Natural killer cell (primary cell): ENCODE results near the gene APRT. TPM values are rescaled to one million over a fixed set of nuclear protein-coding genes. Genes with fewer than 3 reads are reported as not detected.

Source experiments
- ATAC-seq, 3 donors: fragments of 150-1000 bp in 2 of 3; fragments of 200-7000 bp in 1 of 3; cut with Tn5 transposase; 1 replicate in 1 of 3; 2 replicates in 2 of 3; pipeline ENCODE4 v1.10.0; 2021; ENCODE audit warnings: mild to moderate bottlenecking in 2 of 3, moderate library complexity in 2 of 3
- DNase-seq, 2 donors: peaks; one replicate each; pipeline versions ENCODE4 v3.0.0 to v3.0.0-alpha.2; 2013 to 2021; ENCODE audit warnings: mixed read lengths in 1 of 2
- H3K27ac ChIP-seq: one replicate; pipeline ENCODE4 v1.5.1; 2013; ENCODE audit warnings: mild to moderate bottlenecking, low read length
- H3K27me3 ChIP-seq: one replicate; pipeline ENCODE4 v1.6.1; 2013; ENCODE audit warnings: low read length; ENCODE audit not compliant: control insufficient read depth, insufficient read depth
- H3K36me3 ChIP-seq: one replicate; pipeline ENCODE4 v1.6.1; 2013; ENCODE audit warnings: low read length; ENCODE audit not compliant: control insufficient read depth, insufficient read depth
- H3K4me1 ChIP-seq: one replicate; pipeline ENCODE4 v1.6.1; 2013; ENCODE audit warnings: low read length; ENCODE audit not compliant: control insufficient read depth, insufficient read depth
- H3K4me3 ChIP-seq: one replicate; pipeline ENCODE4 v1.5.1; 2013; ENCODE audit warnings: low read length
- H3K9me3 ChIP-seq: one replicate; pipeline ENCODE4 v1.6.1; 2013; ENCODE audit warnings: low read length; ENCODE audit not compliant: control insufficient read depth, insufficient read depth
- H3K27ac Mint-ChIP-seq, 2 donors: one replicate each; pipeline ENCODE4 v1.8.0; 2022; ENCODE audit warnings: mild to moderate bottlenecking in 2 of 2, mixed read lengths in 2 of 2, moderate library complexity in 1 of 2
- H3K27me3 Mint-ChIP-seq, 2 donors: one replicate each; pipeline ENCODE4 v1.8.0; 2022; ENCODE audit warnings: low read depth in 2 of 2, mixed read lengths in 2 of 2
- H3K36me3 Mint-ChIP-seq: one replicate; pipeline ENCODE4 v1.8.0; 2022; ENCODE audit warnings: mixed read lengths
- H3K4me1 Mint-ChIP-seq, 2 donors: one replicate each; pipeline ENCODE4 v1.8.0; 2022; ENCODE audit warnings: mixed read lengths in 2 of 2
- H3K4me3 Mint-ChIP-seq: one replicate; pipeline ENCODE4 v1.8.0; 2022; ENCODE audit warnings: mild to moderate bottlenecking, moderate library complexity, mixed read lengths
- H3K9me3 Mint-ChIP-seq, 2 donors: one replicate each; pipeline ENCODE4 v1.8.0; 2022; ENCODE audit warnings: mixed read lengths in 2 of 2
- CTCF ChIP-seq: fragments of 200-600 bp; IDR thresholded peaks from one replicate; pipeline ENCODE4 v1.8.0; 2022; ENCODE audit warnings: antibody characterized with exemption
- WGBS: methylation state at CpG from one replicate; pipeline ENCODE4 v1.1.7; 2013; ENCODE audit warnings: missing lambda C conversion rate; ENCODE audit not compliant: insufficient coverage; 5-methylcytosine and 5-hydroxymethylcytosine counted together
- intact Hi-C: fragments of 100-400 bp; cut with micrococcal nuclease; formaldehyde crosslinking; loops from one replicate; pipeline ENCODE4 v1.14.2; 2022
- total RNA-seq, 4 donors: library from RNA; stranded (reverse); fragments of 120-200 nt in 1 of 4; gene quantifications; one replicate each; pipeline versions ENCODE4 v1.2.3 to v1.2.4, GENCODE V29; 2013 to 2022

The APRT gene
- total RNA-seq, 3 donors from 2014 or later (not counting 1 experiment from before 2014, with no cell fraction given) = 118 to 123 (median 120) TPM

DNA sequence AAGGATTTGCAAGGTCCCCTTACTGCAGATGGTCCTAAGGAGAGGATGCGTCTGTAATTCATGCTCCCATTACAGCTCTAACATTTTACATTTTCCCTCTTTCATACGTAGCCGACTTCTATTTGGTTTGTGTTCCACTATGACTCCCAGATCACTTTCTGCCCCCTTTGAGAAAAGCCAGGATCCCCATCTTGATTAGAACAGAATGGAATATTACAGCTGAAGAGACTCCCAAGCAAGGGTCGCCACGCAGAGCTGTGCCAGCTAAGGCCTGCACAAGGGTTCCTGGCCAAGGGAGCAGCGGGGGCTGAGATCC, 11.5 kb downstream of the APRT start:
- no peak for TF ChIP-seq CTCF
- Mint-ChIP-seq H3K9me3 (no peaks in the 10 kb centered on the region), H3K4me1 (no peaks in the 10 kb centered on the region), H3K27ac (no peak overlapping the region), H3K36me3 (no peaks in the 10 kb centered on the region), H3K27me3 (no peaks in the 10 kb centered on the region), H3K4me3 (no peak overlapping the region)
- H3K4me1 ChIP-seq = peaks cover 33% of the 10 kb centered on the region
- H3K27me3 ChIP-seq = no peaks in the 10 kb centered on the region
- intact Hi-C loops = no loop called here
- no peak for ATAC-seq
- no peak overlapping the region for H3K4me3 ChIP-seq
- H3K36me3 ChIP-seq = no peaks in the 10 kb centered on the region
- no peaks in the 10 kb centered on the region for H3K9me3 ChIP-seq
- H3K27ac ChIP-seq = no peak overlapping the region
- no peak for DNase-seq
- 61% methylated on average over 6 of the region's 6 CpGs for WGBS

DNA sequence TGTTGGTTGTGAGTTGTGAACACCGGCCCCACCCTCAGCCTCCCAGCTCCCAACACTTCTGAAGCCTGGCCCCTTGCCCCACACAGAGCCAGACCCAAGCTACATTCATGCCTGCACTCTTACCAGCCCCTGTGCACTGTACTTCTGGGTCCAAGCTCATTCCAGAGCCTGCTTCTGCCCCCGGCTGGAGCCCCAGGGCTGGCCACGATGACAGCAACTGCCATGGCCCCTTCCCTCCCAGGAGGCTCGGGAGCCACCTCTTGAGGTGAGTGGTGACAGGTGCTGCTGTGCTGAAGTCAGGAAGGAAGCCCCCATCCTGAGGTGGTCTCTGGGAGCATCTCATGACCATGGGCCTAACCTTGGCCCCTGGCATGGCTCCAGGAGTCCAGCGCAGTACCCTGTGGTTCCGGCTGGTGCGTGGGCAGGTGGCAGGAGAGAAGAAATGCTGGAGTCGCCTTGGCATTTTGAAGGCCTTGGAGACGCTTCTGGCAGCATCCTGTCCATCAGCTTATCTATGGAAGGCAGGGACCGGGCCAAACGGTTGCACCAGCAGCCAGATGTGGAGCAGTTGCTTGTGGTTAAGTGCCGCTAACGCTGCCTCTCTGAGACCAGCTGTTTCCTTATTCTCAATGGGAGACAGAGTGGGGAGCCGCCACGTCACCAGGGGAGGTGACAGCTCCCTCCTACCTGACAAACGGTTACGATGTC, 12.0 kb downstream of the APRT start:
- Mint-ChIP-seq H3K4me3 (no peak overlapping the region), H3K4me1 (no peaks in the 10 kb centered on the region), H3K27ac (no peak overlapping the region), H3K27me3 (no peaks in the 10 kb centered on the region), H3K9me3 (no peaks in the 10 kb centered on the region), H3K36me3 (no peaks in the 10 kb centered on the region)
- no peaks in the 10 kb centered on the region for H3K9me3 ChIP-seq
- H3K36me3 ChIP-seq = no peaks in the 10 kb centered on the region
- H3K4me1 ChIP-seq = peaks cover 33% of the 10 kb centered on the region
- ATAC-seq = no peak
- no peak for TF ChIP-seq CTCF
- H3K27ac ChIP-seq = no peak overlapping the region
- no peak overlapping the region for H3K4me3 ChIP-seq
- H3K27me3 ChIP-seq = no peaks in the 10 kb centered on the region
- WGBS = 43% methylated on average over 17 of the region's 17 CpGs
- DNase-seq = peak in 1 of 2 donors; percentile 50
- intact Hi-C loops = no loop called here

GRCh38 chr16:88798772-88799455, 12.8 kb downstream of the APRT start:
- H3K4me1 ChIP-seq = peaks cover 33% of the 10 kb centered on the region
- intact Hi-C loops = no loop called here

More at GRCh38 chr16:88798772-88799455, 12.8 kb downstream of the APRT start:
- Mint-ChIP-seq H3K27ac (no peak overlapping the region), H3K4me3 (no peak overlapping the region), H3K9me3 (no peaks in the 10 kb centered on the region), H3K4me1 (no peaks in the 10 kb centered on the region), H3K36me3 (no peaks in the 10 kb centered on the region), H3K27me3 (no peaks in the 10 kb centered on the region)
- Histone ChIP-seq H3K9me3 (no peaks in the 10 kb centered on the region), H3K4me3 (no peak overlapping the region), H3K27ac (no peak overlapping the region), H3K27me3 (no peaks in the 10 kb centered on the region), H3K36me3 (no peaks in the 10 kb centered on the region)
- no peak for TF ChIP-seq CTCF
- no peak for ATAC-seq
- no peak for DNase-seq
